RWPE2 (cell line): ENCODE results near the gene SLC44A2.

Experiments used
- ATAC-seq: fragments of 200-7000 bp; cut with Tn5 transposase; 3 replicates; pipeline ENCODE4 v1.9.1; 2021; ENCODE audit warnings: low read depth
- DNase-seq: peaks from one replicate; pipeline ENCODE4 v3.0.0-alpha.2; 2020; ENCODE audit warnings: low spot score
- H3K27ac ChIP-seq: fragments of 450-650 bp; 2 replicates; pipeline ENCODE4 v1.5.1; 2017; ENCODE audit warnings: mild to moderate bottlenecking; ENCODE audit not compliant: poor library complexity, severe bottlenecking
- H3K27me3 ChIP-seq: fragments of 250-450 bp; sonication (Bioruptor Pico); 2 replicates; pipeline ENCODE4 v1.5.1; 2021; ENCODE audit warnings: mild to moderate bottlenecking, moderate library complexity; ENCODE audit not compliant: insufficient read depth, poor library complexity, severe bottlenecking
- H3K36me3 ChIP-seq: fragments of 250-450 bp; sonication (Bioruptor Pico); 2 replicates; pipeline ENCODE4 v1.5.1; 2020; ENCODE audit warnings: low read depth, mild to moderate bottlenecking, moderate library complexity
- H3K4me1 ChIP-seq: fragments of 250-450 bp; sonication (Bioruptor Pico); 2 replicates; pipeline ENCODE4 v1.5.1; 2021; ENCODE audit warnings: mild to moderate bottlenecking, moderate library complexity; ENCODE audit not compliant: insufficient read depth, poor library complexity, severe bottlenecking
- H3K4me3 ChIP-seq: fragments of 250-450 bp; sonication (Bioruptor Pico); 2 replicates; pipeline ENCODE4 v1.5.1; 2021; ENCODE audit warnings: mild to moderate bottlenecking, moderate library complexity; ENCODE audit not compliant: severe bottlenecking
- H3K9me3 ChIP-seq: fragments of 250-450 bp; sonication (Bioruptor Pico); 2 replicates; pipeline ENCODE4 v1.5.1; 2021; ENCODE audit warnings: mild to moderate bottlenecking, moderate library complexity; ENCODE audit not compliant: severe bottlenecking
- CTCF ChIP-seq: fragments of 450-650 bp; IDR thresholded peaks from one replicate; pipeline ENCODE4 v1.5.1; 2017; ENCODE audit warnings: mild to moderate bottlenecking, moderate library complexity; ENCODE audit not compliant: poor library complexity, severe bottlenecking

The SLC44A2 gene

GRCh38 chr19:10593148-10593547 is 32.2 kb upstream of the SLC44A2 start:
- no peak for ATAC-seq
- H3K4me1 ChIP-seq: no peaks in the 10 kb centered on the region
- no peak overlapping the region for H3K4me3 ChIP-seq

GRCh38 chr19:10593820-10594637 is 31.3 kb upstream of the SLC44A2 start:
- no peak for TF ChIP-seq CTCF
- Histone ChIP-seq H3K9me3 (no peaks in the 10 kb centered on the region), H3K36me3 (no peaks in the 10 kb centered on the region), H3K4me1 (no peaks in the 10 kb centered on the region), H3K27me3 (no peaks in the 10 kb centered on the region), H3K27ac (no peak overlapping the region), H3K4me3 (no peak overlapping the region)
- ATAC-seq (no peak), DNase-seq (no peak)

More at GRCh38 chr19:10593148-10593547, 32.2 kb upstream of the SLC44A2 start:
- no peak for TF ChIP-seq CTCF
- no peak overlapping the region for H3K27ac ChIP-seq
- no peaks in the 10 kb centered on the region for H3K9me3 ChIP-seq
- DNase-seq: no peak
- no peaks in the 10 kb centered on the region for H3K27me3 ChIP-seq
- no peaks in the 10 kb centered on the region for H3K36me3 ChIP-seq

DNA sequence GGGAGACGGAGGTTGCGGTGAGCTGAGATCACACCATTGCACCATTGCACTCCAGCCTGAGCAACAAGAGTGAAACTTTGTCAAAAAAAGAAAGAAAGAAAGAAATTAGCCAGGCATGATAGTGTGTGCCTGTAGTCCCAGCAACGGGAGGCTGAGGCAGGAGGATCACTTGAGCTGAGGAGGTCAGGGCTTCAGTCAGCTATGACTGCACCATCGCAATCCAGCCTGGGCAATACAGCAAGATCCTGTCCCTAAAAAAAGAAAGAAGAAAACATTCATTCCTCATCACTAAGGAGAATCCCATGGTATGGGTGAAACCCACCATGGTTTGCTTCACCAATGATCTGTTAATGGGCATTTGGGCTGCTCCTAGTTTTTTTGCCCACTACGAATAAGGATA is 25.2 kb upstream of the SLC44A2 start:
- no peaks in the 10 kb centered on the region for H3K36me3 ChIP-seq
- TF ChIP-seq CTCF: no peak
- peaks cover 20% of the 10 kb centered on the region for H3K4me1 ChIP-seq
- ATAC-seq (no peak), DNase-seq (no peak)
- no peaks in the 10 kb centered on the region for H3K27me3 ChIP-seq
- H3K27ac ChIP-seq: no peak overlapping the region
- H3K9me3 ChIP-seq: no peaks in the 10 kb centered on the region
- H3K4me3 ChIP-seq: no peak overlapping the region

- ATAC-seq (no peak), DNase-seq (no peak)
- Histone ChIP-seq H3K4me3 (peak overlapping the region; percentile 73), H3K27me3 (no peaks in the 10 kb centered on the region), H3K4me1 (peaks cover 20% of the 10 kb centered on the region), H3K27ac (no peak overlapping the region), H3K36me3 (no peaks in the 10 kb centered on the region), H3K9me3 (no peaks in the 10 kb centered on the region)
- no peak for TF ChIP-seq CTCF
Observed at GRCh38 chr19:10601999-10602329, 23.4 kb upstream of the SLC44A2 start.
